ENCODE data around the gene HNRNPF.
"Not testable (repeated sequence)": the region's sequence is repeated elsewhere in the genome, so short reads cannot be mapped to it uniquely, and the experiment has no call there.

The HNRNPF gene, protein sequence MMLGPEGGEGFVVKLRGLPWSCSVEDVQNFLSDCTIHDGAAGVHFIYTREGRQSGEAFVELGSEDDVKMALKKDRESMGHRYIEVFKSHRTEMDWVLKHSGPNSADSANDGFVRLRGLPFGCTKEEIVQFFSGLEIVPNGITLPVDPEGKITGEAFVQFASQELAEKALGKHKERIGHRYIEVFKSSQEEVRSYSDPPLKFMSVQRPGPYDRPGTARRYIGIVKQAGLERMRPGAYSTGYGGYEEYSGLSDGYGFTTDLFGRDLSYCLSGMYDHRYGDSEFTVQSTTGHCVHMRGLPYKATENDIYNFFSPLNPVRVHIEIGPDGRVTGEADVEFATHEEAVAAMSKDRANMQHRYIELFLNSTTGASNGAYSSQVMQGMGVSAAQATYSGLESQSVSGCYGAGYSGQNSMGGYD

DNA sequence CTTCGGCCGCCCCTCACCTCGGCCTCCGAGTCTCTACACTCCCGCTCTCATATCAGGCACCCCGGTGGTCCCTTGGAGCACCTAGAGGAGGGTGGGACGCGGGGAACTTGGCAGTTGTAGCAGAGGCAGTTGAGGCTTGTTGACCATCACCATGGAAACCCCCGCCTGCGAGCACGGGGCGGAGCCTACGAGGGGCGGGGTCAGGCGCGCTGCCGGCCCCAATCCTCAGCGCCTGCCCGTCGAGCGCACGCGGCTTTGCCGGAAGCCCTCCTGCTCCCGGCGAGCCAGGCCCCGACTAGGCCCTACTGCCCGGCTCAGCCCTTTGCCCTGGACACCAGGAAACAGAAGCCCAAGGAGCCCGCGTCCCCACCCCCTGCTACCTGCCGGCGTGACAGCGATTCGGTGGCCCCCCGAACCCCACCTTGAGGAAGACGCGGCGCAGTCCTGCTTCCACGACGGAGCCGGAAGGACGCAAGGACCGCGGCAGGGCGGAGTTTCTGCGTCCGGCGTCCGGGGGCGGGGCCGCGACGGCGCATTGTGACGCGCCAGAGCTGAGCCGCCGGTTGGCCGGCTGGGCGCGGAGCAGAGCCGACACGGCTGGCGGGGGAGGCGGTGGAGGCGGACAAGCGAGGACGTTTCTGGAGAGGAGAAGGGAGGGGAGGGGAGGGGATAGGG lies at the start of gene HNRNPF:
Gene HNRNPF (minus strand): TSS at position 477 of the 675 bp plus-strand sequence. CDS start 21,302 bp downstream, outside the sequence.
- peak; percentile 96 for DNase-seq (ENCODE audit: low spot score)

DNA sequence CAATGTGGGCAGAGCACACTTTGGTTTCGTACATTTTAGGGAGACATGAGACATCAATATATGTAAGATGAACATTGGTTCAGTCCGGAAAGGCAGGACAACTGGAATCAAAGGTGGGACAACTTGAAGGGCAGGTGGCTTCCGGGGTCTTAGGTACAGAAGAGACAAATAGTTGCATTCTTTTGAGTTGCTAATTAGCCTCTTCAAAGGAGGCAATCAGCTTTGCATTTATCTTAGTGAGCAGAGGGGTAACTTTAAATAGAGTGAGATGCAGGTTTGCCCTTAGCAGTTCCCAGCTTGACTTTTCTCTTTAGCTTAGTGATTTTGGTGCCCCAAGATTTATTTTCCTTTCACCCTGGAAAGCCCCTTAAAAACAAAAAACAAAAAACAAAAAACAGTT lies 49.2 kb upstream of the HNRNPF start:
- DNase-seq (ENCODE audit: low spot score) = no peak

DNA sequence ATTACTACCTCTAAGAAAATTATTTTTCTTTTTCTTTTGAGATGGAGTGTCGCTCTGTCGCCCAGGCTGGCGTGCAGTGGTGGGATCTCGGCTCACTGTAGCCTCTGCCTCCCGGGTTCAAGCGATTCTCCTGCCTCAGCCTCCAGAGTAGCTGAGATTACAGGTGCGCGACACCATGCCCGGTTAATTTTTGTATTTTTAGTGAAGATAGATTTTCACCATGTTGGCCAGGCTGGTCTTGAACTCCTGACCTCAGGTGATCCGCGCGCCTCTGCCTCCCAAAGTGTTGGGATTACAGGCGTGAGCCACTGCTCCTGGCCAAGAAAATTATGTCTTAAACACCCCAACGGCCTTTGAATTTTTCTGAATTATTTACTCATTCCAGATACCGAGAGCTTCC lies 47.6 kb upstream of the HNRNPF start:
- DNase-seq (ENCODE audit: low spot score) = not testable (repeated sequence)

DNA sequence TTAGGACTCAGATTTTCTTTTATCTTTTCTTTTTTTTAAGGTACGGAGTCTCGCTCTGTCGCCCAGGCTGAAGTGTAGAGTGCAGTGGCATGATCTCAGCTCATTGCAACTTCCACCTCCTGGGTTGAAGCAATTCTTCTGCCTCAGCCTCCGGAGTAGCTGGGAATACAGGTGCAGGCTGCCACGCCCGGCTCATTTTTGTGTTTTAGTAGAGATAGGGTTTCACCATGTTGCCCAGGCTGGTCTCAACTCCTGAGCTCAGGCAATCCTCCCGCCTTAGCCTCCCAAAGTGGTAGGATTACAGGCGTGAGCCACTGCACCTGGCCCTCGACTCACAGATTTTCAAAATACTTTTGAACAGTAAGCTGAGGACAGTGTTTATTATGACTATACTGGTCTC lies 45.0 kb upstream of the HNRNPF start:
- DNase-seq (ENCODE audit: low spot score) = not testable (repeated sequence)

DNA sequence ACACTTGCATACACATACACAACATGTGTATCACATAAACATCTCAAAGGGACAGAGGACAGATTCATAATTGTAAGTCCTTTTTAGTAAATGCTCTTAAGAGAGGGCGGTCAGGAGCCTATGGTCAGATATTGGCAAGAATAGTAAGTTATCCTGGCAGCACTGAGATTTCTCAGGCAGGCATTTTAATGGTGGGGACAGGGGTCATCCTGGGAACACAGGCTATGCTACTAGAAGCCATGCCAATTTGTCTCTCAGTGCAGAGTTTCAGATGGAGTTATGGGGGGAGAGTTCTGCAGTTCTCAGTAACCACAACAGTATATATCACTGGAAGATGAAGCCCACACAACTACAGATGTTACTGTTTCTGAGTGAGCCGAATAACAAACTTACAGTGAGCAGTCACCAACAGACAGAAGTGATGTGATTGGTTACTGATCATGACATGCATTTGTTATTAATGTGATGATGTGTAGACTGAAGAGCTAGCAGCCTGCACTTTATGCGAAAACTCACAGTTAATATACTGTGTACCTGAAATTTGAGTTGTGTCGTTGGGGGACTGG lies 44.4 kb upstream of the HNRNPF start:
- DNase-seq (ENCODE audit: low spot score) = peak; percentile 30

DNA sequence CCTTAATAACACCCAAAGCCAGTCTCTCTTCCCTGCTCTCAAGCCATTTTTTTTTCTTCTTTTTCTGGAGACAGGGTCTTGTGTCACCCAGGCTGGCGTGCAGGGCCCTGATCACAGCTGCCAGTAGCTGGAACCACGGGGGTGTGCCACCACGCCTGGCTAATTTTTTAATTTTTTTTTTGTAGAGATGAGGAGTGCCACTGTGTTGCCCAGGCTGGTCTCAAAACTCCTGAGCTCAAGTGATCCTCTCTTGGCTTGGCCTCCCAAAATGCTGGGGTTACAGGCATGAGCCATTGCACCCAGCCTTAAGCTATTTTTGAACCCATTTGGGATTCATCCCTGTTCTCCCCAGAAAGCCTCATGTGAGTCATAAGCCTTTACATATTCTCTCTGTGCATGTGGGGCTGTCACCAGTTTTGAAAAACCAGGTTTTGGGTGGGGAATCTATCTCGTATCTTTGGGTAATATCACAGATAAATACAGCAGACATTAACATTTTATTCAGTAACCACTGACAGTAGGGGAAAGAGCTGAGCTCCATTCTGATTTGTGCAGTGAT lies 43.4 kb upstream of the HNRNPF start:
- no peak for DNase-seq (ENCODE audit: low spot score)

DNA sequence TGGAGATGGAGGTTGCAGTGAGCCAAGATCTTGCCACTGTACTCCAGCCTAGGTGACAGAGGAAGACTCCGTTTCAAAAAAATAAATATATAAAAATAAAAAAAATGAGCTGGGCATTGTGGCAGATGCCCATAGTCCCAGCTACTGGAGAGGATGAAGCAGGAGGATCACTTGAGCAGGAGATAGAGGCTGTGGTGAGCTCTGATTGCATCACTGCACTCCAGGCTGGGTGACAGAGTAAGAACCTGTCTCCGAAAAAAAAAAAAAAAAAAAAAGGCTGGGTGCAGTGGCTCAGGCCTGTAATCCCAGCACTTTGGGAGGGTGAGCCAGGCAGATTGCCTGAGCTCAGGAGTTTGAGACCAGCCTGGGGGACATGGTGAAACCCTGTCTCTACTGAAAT lies 39.8 kb upstream of the HNRNPF start:
- DNase-seq (ENCODE audit: low spot score) = no peak

DNA sequence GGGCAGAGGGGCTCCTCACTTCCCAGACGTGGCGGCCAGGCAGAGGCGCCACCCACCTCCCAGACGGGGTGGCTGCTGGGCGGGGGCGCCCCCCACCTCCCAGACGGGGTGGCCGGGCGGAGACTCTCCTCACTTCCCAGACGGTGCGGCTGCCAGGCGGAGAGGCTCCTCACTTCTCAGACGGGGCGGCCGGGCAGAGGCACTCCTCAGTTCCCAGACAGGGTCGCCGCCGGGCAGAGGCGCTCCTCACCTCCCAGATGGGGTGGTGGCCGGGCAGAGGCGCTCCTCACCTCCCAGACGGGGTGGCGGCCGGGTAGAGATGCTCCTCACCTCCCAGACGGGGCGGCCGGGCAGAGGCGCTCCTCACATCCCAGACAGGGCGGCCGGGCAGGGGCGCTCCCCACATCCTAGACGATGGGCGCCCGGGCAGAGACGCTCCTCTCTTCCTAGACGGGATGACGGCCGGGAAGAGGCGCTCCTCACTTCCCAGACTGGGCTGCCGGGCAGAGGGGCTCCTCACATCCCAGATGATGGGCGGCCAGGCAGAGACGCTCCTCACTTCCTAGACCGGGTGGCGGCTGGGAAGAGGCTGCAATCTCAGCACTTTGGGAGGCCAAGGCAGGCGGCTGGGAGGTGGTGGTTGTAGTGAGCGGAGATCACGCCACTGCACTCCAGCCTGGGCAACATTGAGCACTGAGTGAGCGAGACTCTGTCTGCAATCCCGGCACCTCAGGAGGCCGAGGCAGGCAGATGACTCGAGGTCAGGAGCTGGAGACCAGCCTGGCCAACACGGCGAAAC lies 37.4 kb upstream of the HNRNPF start:
- DNase-seq (ENCODE audit: low spot score) = not testable (repeated sequence)

DNA sequence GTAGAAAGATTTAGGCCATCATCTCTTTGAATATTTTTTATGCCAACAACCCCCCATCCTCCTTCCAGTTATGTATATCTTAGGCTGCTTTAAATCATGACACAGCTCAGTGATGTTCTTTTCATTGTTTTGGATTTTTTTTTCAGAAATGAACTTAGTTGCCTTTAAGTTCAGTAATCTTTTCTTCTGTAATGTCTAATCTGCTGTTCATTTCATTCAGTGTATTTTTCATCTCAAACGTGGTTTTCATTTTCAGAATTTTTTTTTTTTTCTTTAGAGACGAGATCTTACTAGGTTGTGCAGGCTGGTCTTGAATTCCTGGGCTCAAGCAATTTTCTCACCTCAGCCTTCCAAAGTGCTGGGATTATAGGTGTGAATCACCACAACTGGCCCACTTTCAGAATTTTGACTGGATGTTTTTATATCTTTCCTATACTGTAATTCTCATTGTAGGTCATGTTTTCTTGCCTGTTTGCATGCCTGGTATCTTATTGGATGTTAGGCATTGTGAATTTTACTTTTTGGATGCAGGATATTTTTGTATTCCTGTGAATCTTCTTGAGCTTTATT lies 36.0 kb upstream of the HNRNPF start:
- no peak for DNase-seq (ENCODE audit: low spot score)

DNA sequence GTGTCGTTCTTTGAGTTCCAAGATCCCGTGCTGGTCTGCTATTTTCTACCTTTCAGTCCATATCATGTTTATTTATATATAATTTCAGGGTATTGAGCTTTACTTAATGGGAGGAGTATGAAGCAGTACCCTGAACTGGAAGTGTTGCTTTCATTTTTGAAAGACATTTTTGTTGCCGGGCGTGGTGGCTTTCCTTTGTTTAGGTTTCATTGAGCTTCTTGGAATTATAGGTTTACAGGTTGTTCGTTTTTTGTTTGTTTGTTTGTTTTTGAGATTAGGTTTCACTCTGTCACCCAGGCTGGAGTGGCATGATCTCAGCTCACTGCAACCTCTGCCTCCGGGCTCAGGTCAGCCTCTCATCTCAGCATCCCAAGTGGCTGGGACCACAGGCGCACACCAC lies 35.3 kb upstream of the HNRNPF start:
- no peak for DNase-seq (ENCODE audit: low spot score)

DNA sequence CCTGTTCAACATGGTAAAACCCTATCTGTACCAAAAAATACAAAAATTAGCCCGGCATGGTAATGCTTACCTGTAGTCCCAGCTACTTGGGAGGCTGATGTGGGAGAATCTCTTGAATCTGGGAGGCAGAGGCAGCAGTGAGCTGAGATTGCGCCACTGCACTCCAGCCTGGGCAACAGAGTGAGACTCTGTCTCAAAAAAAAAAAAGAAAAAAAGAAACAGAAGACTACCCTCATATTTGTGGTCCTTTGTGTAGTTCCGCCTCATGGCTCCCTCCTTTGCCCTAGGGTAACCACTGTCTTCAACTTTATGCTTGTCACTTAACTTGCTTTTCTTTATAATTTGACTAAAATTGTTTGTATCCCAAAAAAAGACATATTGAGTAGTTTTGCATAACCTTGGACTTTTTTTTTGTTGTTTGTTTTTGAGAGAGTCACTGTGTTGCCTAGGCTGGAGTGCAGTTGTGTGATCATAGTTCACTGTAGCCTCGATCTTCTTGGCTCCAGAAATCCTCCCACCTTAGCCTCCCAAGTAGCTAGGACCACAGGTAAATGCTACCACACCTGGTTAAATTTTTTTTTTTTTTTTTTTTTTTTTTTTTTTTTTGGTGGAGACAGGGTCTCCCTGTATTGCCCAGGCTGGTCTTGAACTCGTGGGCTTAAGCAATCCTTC lies 31.6 kb upstream of the HNRNPF start:
- DNase-seq (ENCODE audit: low spot score) = no peak

DNA sequence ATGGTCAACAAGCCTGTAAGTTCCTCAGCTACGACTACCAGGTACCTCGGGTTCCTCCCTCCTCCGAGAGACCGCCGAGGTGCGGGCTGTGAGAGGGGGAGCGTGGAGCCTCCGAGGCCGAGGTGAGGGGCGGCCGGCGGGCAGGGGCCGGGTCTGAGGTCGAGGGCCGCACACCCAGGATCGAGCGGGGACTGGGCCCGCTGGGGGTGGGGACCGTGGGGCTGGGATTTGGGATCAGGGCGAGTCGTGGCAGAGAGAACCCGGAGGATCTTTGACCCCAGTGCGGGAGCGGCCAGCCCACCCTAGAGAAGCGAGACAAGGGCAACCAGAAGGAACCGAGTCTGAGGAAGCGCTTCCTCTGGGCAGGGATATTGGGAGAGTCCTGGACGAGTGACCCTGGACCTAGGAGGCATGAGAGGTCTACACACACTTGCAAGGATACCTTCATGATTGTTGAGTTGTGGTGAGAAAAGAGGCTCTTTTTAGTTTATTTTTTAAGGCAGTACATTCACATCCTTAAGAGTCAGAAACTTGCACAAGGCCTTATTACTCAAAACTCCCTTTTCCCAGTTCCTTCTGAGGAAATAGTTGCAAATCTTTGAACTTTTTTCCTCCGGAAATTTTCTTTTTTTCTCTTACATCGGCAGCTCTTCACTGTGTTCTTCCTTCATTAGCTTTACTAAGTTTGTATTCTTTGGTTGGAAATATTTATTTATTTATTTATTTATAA lies 28.3 kb upstream of the HNRNPF start:
- DNase-seq (ENCODE audit: low spot score) = no peak

DNA sequence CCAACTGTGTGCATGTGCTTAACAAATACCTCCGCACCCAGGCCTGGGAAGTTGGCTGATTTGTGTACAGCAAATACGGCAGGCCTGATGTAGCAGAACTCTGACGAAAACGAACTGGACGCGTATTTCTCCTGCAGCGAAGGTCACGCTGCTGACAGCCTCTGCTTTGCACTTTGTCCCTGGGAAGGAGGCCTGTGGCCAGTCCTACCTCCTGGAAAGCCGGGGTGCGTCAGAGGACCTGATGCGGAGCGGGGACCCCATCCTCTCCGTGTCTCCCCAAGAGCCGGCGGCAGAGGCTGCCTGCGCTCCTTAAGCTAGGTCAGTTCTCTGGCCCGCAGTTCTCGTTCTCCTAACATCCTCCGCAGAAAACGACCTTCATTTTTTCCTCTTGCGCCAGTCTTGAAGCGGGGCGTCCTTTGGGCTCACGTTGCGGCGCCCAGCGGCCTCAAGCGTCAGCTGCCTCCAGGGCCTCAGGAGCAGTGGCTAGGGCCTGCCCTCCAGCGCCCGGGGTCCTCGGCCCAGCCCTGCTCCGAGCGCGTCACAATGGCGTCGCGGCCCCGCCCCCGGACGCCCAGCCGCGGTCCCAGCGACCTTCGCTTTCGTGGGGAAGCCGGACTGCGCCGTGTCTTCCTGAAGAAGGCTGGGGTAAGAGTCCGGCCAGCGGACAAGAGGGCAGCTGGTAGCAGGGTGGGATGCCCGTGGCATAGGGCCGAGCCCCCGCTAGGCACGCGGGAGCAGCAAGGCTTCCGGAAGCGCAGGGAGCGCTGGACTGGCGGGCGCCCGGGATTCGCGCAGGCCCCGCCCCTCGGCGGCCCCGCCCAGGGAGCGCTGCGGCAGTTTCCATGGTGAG lies 27.5 kb upstream of the HNRNPF start, which contains the start of gene ZNF487:
Gene ZNF487 (plus strand): TSS at position 821 of the 850 bp plus-strand sequence. CDS start 38,703 bp downstream, outside the sequence.
- peak; percentile 91 for DNase-seq (ENCODE audit: low spot score)

DNA sequence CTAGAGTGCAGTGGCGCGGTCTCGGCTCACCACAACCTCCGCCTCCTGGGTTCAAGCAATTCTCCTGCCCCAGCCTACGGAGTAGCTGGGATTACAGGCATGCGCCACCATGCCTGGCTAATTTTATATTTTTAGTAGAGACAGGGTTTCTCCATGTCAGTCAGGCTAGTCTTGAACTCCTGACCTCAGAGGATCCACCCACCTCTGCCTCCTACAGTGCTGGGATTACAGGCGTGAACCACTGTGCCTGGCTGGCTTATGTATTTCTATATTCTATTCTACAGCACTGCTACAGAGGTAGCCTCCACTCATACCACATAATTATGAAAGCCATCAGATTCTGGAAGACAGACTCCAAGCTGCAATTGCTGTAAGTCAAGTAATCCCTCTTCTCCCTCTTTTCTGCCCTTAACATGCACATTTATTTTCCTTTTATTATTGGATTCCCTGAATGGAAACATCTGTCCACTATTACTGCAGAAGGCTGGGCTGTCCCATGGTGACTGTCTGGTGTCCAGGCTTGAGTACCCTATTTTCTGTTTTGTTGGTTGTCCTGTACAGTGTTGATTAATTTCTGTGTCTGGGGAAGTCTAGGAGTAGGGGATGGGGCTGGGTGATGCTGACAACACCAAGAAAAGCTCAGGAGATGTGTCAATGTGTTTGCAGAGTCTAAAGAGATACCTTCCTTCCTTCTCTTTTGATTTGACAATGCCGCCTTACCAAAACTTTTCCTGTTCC lies 22.1 kb upstream of the HNRNPF start:
- DNase-seq (ENCODE audit: low spot score) = no peak

DNA sequence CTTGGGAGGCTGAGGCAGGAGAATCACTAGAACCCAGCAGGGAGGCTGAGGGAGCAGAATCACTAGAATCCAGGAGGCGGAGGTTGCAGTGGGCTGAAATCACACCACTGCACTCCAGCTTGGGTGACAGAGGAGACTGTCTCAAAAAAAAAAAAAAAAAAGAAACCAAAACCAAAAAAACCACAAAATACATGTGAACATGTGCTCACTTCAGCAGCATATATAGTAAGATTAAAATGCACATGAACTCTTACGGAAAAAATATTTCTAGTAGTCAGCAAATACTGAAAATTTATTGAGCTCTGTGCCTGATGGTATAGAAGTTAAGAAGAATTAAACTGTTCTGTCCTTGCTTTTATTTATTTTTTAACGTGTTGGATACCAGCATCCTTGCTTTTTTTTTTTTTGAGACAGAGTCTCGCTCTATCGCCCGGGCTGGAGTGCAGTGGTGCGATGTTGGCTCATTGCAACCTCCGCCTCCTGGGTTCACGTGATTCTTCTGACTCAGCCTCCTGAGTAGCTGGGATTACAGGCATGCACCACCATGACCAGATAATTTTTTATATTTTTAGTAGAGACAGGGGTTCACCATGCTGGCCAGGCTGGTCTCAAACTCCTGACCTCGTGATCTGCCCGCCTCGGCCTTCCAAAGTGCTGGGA lies 18.3 kb upstream of the HNRNPF start:
- DNase-seq (ENCODE audit: low spot score) = peak; percentile 52

DNA sequence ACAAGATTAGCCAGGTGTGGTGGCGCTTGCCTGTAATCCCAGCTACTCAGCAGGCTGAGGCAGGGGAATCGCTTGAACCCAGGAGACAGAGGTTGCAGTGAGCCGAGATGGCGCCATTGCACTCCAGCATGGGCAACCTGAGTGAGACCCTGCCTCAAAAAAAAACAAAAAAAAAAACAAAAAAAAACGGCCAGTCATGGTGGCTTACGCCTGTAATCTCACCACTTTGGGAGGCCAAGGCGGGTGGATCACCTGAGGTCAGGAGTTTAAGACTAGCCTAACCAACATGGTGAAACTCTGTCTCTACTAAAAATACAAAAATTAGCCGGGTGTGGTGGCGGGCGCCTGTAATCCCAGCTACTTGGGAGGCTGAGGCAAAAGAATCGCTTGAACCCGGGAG lies 17.5 kb upstream of the HNRNPF start:
- DNase-seq (ENCODE audit: low spot score) = not testable (repeated sequence)

DNA sequence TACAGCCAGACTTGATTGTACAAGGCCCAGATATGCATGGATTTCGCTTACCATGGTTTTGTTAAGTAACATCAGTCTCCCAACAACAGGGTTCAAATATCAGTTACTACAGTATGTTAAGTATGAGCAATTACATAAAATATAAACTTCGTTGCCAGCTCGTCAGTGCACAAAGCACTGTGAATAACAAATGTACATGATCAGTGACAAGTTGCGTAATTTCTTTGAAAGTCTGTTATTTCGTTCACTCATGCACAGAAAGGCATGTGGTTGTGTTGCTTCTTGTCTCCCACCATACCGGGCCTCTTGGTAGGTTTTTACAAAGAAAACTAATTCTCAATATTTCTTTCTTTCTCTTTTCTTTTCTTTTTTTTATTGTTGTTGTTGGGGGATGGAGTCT lies 15.4 kb upstream of the HNRNPF start:
- DNase-seq (ENCODE audit: low spot score) = no peak

DNA sequence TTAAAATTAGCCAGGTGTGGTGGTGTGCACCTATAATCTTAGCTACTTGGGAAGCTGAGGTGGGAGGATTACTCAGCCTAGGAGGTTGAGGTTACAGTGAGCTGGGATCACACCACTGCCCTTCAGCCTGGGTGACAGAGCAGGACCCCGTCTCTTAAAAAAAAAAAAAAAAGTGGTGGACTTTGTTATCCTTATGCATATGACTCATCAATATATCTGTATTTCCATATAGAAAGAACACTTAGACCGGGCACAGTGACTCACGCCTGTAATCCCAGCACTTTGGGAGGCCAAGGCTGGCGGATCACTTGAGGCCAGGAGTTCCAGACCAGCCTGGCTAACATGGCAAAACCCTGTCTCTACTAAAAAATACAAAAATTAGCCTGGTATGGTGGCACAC lies 13.0 kb upstream of the HNRNPF start:
- not testable (repeated sequence) for DNase-seq (ENCODE audit: low spot score)
